Head of caudate nucleus (tissue), 42 donors: ENCODE data around the gene HSDL2.

ENCODE experiments used
- DNase-seq, 42 donors: peaks; one replicate each; pipeline versions ENCODE4 v3.0.0 to v3.0.0-alpha.2; 2020 to 2021; ENCODE audit warnings: mixed read lengths in 7 of 42
- intact Hi-C: fragments of 100-400 bp; cut with DNase I; formaldehyde crosslinking; loops from one replicate; pipeline ENCODE4 v1.15.0; 2022

HSDL2 gene

DNA sequence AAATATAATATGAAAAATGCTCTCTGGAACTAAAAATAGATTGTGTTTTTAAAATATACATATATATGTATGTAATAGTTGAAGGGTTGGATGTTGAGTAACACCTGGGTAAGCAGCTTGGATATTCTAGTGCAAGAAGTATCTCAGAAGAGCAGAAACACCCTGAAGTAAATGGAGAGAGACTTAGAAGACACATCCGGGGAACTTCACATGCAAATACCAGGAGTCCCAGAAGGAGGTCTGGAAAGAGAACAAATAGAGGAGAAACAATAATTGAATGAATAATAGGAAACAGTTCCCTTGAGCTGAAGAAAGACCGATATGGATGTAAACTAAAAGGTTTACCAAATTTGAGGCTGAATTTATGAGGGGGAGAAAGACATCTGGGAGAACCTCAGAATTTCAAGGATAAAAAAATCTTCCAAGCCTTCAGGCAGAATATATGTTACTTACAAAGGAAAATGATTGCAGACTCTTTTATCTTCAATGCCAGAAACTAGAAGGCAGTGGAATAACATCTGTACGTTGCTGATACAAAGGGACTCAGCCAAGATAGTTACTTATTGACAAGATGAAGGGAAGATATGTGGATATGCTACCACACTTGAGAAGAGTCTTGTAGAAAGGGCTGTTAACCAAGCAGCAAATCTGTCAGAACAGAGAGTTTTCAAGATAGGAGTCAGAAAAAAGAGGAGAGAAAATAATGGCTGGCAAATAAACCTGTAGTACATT, 42.7 kb downstream of the HSDL2 start:
- no peak for DNase-seq
- intact Hi-C loops: no loop called here

DNA sequence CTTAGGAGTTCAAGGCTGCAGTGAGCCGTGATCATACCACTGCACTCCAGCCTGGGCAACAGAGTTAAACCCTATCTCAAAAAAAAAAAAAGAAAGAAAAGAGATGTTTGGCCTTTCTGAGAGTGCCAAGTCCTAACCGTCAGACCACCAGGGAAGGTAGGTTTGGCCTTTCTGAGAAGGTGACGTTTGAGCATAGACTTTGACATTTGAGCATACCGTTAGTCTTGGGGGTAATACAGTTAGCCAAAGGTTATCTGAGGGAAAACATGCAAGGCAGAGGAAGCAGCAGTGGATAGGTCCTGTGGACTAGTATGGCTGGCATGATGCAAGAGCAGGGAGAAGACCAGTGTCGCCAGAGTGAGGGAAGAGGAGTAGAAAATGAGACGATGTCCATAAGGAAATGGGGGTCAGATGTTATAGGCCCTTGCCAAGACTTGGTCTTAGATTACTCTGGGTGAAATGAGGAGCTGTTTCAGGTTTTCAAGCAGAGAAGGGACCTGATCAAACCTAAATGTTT, 50.2 kb downstream of the HSDL2 start:
- no peak for DNase-seq
- intact Hi-C loops: no loop called here

DNA sequence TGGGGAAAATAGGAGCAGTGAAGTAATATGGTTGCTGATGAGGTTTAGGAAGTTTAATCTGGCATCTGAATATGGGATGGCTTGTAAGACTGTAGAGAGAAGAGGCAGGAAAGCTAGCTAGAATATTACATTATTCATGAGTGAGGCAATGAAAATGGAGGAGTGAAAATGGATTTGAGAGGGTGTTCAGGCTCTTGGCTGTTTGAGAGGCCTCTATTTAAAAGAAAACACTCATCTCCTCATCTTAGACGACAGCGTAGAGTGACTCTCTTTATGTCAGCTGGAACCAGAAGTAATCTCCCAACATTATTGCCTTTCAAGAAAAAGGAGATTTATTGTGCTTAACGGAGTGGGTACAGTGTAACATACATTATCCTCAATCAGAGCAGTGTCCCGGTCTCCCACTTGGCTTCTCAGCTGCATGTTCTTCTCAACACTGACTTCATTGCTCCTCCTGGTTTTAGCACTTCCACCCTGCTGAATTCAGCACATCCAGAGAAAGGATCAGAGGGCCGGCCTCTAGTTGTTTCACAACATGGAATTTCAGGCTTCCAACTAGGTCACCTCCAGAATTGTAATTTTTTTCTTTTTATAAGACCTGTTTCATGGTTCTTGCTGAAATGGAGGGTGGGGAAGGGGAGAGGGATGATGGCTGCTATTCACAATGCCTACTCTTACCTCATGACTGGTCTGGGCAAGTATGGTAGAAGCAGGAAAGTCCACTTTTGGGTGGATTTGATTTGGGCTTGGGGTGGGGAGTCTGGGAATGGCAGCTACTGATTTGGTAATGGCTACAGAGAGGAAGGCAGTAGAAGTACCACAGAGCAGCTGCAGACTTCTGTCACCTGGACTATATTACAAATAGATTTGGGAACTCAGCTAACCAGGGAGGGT, 53.8 kb downstream of the HSDL2 start:
- peak in 1 of 42 donors; percentile 37 for DNase-seq
- intact Hi-C loops: no loop called here

DNA sequence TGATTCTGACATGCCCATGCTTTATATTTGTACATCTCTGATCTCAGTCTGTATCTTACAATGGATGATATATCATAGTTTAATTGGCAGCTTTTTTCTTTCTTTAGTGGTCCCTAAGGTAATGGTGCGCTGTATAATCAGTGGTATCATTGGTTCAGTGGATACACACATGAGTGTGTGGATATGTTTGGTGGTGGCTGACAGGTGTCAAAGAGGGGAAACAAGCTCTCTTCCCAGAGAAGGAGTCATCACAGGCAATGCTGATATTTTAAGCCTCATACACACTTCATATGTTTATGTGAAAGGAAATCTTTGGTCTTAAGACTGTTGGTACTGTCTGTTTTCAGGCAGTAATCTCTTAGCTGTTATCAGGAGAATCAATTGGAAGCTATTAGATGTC, 54.6 kb downstream of the HSDL2 start:
- no peak for DNase-seq
- intact Hi-C loops: no loop called here

DNA sequence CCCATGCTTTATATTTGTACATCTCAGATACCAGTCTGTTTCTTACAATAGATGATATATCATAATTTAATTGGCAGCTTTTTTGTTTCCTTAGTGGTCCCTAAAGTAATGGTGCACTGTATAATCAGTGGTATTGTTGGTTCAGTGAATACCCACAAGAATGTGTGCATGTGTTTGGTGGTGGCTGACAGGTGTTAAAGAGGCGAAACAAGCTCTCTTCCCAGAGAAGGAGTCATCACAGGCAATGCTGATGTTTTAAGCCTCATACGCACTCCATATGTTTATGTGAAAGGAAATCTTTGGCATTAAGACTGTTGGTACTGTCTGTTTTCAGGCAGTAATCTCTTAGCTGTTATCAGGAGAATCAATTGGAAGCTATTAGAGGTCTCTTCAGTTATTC, 57.5 kb downstream of the HSDL2 start:
- DNase-seq: no peak

DNA sequence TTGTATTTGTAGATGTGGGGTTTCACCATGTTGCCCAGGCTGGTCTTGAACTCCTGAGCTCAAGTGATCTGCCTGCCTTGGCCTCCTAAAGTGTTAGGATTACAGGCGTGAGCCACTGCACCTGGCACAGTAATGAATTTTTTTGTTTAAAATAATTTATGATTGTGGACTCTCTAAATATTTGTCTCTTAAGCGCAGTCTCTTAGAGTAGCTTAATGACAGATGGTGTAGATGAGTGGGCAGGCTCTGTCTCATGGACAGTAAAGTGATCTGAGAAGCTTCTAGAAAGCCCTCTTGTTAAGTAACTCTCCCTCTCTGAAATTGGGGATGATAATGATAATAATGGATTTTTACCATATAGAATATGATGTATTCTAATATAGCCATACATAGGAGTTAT, 59.3 kb downstream of the HSDL2 start:
- intact Hi-C loops: no loop called here
- no peak for DNase-seq

More for the DNA sequence above, 57.5 kb downstream of the HSDL2 start:
- intact Hi-C loops: no loop called here

DNA sequence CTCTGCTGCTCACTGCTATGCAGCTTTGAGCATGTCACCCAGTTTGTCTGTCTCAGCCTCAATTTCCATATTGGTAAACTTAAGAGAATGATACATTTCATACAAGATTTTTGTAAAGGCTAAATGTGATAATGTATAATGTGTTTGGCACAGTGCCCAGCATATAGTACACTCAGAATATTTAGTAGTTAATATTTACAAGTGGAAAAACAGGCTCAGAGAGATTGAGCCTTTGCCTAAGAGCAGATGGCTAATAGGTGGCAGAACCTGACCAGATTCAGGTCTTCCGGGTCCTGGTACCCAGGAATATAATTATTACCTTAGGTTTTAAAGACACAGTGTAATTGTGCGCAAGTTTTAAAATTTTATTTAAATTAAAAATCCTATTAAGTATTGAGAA, 59.9 kb downstream of the HSDL2 start:
- no peak for DNase-seq
- intact Hi-C loops: no loop called here

DNA sequence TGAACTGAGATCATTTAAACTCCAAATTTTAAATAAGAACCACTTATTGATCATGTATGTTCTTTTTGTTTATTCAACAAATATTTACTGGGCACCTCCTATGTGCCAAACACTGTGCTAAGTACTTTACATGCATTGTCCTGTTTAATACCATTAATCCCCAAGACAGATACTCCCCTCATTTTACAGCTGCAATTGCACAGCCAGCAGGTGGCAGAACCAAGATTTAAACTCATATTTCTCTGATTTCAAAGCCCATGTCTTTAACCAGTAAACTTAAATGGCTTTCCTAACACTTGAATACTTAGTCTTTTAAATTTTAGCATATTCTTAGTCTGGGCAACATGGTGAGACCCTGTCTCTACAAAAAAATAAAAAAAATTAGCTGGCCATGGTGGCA, 63.3 kb downstream of the HSDL2 start:
- intact Hi-C loops: no loop called here
- DNase-seq: peak in 32 of 42 donors; percentile 11 to 68 (median 32)

DNA sequence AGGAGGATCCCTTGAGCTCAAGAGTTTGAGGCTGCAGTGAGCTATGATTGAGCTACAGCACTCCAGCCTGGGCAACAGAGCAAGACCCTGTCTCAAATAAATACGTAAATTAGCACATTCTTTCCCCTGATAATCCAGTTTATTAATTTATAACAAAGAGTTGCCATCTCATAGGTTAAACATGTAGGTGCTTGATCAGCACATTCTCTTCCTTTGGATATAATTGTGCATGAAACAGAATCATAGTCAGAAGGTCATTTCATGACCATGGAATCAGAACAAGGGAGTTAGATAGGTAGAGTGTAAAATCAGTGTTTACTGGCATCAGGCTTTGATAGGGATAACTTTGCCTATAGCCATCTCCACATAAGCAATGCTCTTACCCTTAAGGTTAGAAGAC, 63.7 kb downstream of the HSDL2 start:
- DNase-seq: no peak
- intact Hi-C loops: no loop called here

DNA sequence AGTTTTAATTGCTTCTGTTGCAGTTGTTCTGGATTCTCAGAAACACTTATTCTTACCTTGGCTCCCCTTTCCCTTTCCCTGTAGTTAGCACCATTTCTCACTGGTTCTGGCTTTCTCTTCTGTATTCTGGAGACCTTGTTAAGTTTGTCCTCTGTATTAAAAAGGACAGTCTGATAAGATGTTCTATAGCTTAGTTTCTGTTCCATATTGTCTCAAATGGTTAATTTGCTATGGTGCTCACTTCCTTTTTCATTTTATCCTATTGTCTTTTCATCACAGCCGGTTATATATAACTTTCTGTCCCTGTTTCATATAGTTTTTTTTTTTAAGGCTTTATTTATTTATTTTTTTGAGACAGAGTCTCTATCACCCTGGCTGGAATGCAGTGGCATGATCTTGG, 65.3 kb downstream of the HSDL2 start:
- no peak for DNase-seq
- intact Hi-C loops: no loop called here

DNA sequence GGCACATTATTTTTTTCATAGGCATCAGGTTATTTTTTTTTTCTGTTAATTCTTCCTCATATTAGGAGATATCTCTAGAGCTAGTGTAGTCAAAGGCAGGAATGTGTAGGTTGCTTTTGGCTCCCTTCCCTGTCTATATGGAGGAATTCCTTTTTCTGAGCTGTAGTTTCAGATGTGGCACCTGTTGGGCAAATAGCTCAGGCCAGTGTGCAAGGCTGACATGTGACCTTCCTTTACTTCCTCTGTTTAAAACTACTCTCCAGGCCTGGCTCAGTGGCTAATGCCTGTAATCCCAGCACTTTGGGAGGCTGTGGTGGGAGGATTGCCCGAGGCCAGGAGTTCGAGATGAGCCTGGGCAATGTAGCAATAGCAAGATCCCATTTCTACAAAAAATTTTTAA, 66.2 kb downstream of the HSDL2 start:
- intact Hi-C loops: no loop called here
- DNase-seq: no peak

DNA sequence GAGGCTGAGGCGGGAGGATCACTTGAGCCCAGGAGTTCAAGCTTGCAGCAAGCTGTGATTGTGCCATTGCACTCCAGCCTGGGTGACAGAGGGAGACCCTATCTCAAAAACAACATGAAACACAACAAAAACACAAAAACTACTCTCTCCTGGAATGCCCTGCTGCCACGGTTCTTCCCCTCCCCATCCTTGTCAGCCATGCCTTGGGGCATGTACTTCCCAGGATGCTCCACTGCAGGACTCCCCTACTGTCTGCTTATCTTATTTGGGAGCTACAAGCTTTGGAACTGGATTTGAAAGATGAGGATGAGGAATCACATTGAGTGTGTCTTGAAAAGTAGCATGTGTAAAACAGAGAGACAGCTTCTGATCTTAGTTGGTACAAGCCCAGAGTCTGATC, 66.6 kb downstream of the HSDL2 start:
- no peak for DNase-seq
- intact Hi-C loops: no loop called here

DNA sequence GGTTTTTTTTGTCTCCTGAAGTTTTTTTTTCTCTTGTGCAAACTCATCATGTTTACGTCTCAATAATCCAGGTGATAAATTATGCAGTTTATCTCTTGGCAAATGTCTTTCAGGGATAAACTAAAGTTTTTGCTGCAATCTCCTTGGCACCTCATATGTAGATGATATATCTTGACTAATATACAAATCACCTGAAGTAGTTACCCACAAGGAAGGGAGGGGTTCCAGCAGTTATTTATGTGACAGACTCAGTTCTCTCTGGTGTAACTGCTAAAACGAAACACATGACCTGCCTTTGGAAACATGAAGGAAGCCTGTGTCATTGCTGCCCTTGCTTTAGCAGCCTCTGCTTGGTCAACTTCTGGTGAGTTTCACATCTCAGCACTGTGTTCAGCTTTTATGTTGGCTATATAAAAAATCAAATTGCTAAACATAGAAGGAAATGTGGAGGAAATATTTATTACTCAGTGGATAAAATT, 67.4 kb downstream of the HSDL2 start:
- intact Hi-C loops: no loop called here
- no peak for DNase-seq

DNA sequence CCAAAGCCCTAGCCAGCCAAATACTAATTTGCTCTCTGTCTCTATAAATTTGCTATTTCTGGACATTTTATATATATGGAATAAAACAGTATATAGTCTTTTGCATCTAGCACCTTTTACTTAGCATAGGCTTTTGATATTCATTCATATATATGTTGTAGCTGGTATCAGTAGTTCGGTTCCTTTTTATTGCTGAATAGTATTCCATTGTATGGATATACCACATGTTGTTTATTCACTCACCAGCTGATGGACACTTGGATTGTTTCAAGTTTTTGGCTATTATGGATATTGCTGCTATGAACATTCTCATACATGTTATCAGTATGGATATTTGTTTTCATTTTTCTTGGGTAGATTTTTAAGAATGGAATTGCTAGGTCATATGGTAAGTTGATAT, 82.9 kb downstream of the HSDL2 start:
- DNase-seq: no peak
- intact Hi-C loops: no loop called here

DNA sequence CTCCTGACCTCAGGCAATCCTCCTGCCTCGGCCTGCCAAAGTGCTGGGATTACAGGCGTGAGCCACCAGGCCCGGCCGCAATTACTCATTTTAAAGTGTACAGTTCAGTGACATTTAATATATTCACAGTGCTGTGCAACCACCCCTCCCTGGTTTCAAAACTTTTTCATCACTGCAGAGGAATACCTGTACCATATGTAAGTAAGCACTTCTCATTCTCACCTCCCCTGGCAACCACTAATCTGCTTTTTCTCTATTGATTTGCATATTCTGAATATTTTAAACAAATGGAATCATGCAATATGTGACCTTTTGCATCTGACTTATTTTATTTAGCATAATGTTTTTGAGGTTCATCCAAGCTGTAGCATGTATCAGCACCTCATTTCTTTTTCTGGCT, 85.4 kb downstream of the HSDL2 start:
- no peak for DNase-seq
- intact Hi-C loops: no loop called here

DNA sequence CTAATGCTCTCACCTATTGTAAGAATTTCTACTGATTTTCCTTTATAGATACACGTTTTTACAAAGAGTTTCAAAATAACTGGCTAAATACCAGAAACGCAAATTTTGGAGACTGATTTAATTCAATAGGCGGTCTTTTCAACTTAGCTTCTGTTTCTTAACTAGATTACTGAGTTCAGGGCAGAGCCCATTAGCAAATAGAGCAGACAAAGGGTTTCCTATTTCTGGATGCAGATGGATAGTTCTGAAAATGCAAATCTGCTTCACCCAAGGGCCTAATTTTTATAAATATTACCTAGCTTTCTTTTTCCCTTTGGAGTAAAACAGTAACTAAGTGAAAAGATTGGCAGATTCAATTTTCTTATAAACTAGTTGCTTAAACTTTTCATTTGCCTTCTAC, 93.1 kb downstream of the HSDL2 start:
- intact Hi-C loops: no loop called here
- no peak for DNase-seq

DNA sequence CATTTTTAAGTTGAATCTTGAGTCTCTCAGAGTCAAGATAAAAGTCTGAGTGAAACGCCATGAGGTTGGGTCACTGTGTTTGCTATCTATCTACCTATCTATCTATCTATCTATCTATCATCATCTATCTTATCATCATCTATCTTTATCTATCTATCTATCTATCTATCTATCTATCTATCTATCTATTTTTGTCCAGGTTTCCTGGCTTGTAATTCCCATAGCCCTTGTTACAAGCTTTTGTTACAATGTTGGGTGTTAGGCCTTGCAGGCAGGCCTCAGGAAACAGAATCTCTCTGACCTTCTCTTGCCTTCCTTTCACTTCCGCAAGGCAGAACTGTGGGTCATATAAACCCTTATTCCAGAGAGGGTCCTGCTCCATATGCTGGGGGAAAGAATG, 94.1 kb downstream of the HSDL2 start:
- intact Hi-C loops: no loop called here

DNA sequence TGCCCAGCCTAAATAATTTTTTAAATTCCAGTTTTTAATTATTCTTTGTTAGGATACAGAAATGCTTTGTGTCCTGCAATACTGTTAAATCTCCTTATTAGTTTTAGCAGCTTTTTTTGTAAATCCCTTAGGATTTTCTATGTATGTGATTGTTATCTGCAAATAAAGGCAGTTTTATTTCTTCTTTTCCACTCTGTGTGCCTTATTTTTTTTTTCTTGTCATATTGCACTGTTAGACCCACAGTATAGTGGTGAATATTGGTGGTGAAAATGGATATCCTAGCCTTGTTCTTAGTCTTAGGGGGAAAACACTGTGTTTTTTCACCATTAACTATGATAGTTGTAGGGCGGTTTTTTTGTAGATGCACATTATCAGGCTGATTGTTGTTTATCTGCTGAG, 95.4 kb downstream of the HSDL2 start:
- intact Hi-C loops: no loop called here

More for the DNA sequence above, 94.1 kb downstream of the HSDL2 start:
- no peak for DNase-seq

DNA sequence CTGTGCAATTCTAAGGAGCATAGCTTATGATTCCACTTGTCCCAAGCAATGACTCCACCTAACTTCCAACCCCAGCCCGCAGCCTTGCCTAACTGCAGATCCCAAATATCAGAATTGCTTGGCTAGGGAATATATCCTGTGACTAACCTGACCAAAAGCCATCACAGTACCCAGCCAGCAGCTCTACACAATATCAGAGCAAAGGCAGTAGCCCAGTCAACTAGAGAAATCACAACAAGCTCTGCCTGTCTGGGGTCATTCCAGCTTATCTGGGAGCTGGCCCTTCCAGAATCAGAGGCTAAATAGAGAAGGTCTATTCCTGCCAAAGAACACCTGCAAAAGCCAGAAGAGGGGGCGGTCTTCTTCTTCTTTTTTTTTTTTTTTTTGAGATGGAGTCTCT, 97.4 kb downstream of the HSDL2 start:
- intact Hi-C loops: no loop called here
- no peak for DNase-seq

More for the DNA sequence above, 95.4 kb downstream of the HSDL2 start:
- no peak for DNase-seq

DNA sequence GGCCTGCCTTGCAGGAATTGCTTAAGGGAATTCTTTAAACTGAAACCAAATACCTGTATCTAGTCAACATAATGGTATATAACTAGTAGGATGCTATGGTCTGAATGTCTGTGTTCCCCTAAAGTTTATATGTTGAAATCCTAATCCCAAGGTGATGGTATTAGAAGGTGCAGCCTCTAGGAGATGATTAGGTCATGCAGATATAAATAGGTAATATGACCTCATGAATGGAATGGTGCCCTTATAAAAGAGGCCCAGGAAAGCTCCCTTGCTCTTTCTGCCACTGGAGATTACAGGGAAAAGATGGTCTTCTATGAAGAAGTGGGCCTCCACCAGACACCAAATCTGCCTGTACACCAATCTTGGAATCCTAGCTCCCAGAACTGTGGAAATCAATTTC, 99.3 kb downstream of the HSDL2 start:
- intact Hi-C loops: no loop called here
- no peak for DNase-seq
